HG03045 (cell line): ENCODE results near the gene FARP1.
"Not testable (repeated sequence)": the region's sequence is repeated elsewhere in the genome, so short reads cannot be mapped to it uniquely, and the experiment has no call there.

Source experiments
- ATAC-seq: cut with Tn5 transposase; IDR thresholded peaks from one replicate; pipeline ENCODE4 v1.9.1; 2021; ENCODE audit warnings: mild to moderate bottlenecking, moderate library complexity; ENCODE audit not compliant: unreplicated experiment

The FARP1 gene

GRCh38 chr13:98258226-98258625, 115.3 kb downstream of the FARP1 start:
- ATAC-seq, result no peak

- ATAC-seq, result no peak
Measured at GRCh38 chr13:98260357-98261164, 117.7 kb downstream of the FARP1 start.

GRCh38 chr13:98261165-98261702, 118.3 kb downstream of the FARP1 start:
- ATAC-seq, result no peak

GRCh38 chr13:98262292-98262691, 119.4 kb downstream of the FARP1 start:
- no peak for ATAC-seq

- ATAC-seq, result no peak
Measured at GRCh38 chr13:98263841-98264240, 120.9 kb downstream of the FARP1 start.

GRCh38 chr13:98264877-98265276, 122.0 kb downstream of the FARP1 start:
- no peak for ATAC-seq

- no peak for ATAC-seq
Measured at GRCh38 chr13:98265692-98266551, 123.0 kb downstream of the FARP1 start.

- no peak for ATAC-seq
Measured at GRCh38 chr13:98267080-98267912, 124.4 kb downstream of the FARP1 start.

GRCh38 chr13:98269386-98269785, 126.5 kb downstream of the FARP1 start:
- no peak for ATAC-seq

- ATAC-seq, result no peak
Measured at GRCh38 chr13:98270819-98271218, 127.9 kb downstream of the FARP1 start.

GRCh38 chr13:98271646-98272045, 128.8 kb downstream of the FARP1 start:
- not testable (repeated sequence) for ATAC-seq

- ATAC-seq, result no peak
Measured at GRCh38 chr13:98272549-98272948, 129.7 kb downstream of the FARP1 start.

GRCh38 chr13:98273067-98273823, 130.4 kb downstream of the FARP1 start:
- ATAC-seq, result no peak

GRCh38 chr13:98273824-98274742, 131.2 kb downstream of the FARP1 start:
- ATAC-seq, result no peak

GRCh38 chr13:98274921-98275487, 132.1 kb downstream of the FARP1 start:
- ATAC-seq, result no peak

- ATAC-seq, result no peak
Measured at GRCh38 chr13:98275681-98276171, 132.8 kb downstream of the FARP1 start.

GRCh38 chr13:98276486-98276885, 133.6 kb downstream of the FARP1 start:
- ATAC-seq, result no peak

- no peak for ATAC-seq
Measured at GRCh38 chr13:98278068-98278724, 135.3 kb downstream of the FARP1 start.
